GM19452 (cell line): Measurements from ENCODE around the gene FREM2.

Source experiments
- ATAC-seq: cut with Tn5 transposase; IDR thresholded peaks from one replicate; pipeline ENCODE4 v1.9.1; 2021; ENCODE audit not compliant: unreplicated experiment

Gene FREM2

GRCh38 chr13:38758277-38758676 is 71.4 kb downstream of the FREM2 start:
- no peak for ATAC-seq

- no peak for ATAC-seq
Measured at GRCh38 chr13:38759390-38759789, 72.5 kb downstream of the FREM2 start.

GRCh38 chr13:38763446-38764381 is 76.8 kb downstream of the FREM2 start:
- no peak for ATAC-seq

- no peak for ATAC-seq
Measured at GRCh38 chr13:38766799-38767198, 79.9 kb downstream of the FREM2 start.

GRCh38 chr13:38767506-38768265 is 80.8 kb downstream of the FREM2 start:
- no peak for ATAC-seq

GRCh38 chr13:38769526-38769925 is 82.6 kb downstream of the FREM2 start:
- no peak for ATAC-seq

GRCh38 chr13:38775085-38775484 is 88.2 kb downstream of the FREM2 start:
- ATAC-seq: no peak

GRCh38 chr13:38777347-38778119 is 90.7 kb downstream of the FREM2 start:
- no peak for ATAC-seq

- no peak for ATAC-seq
Measured at GRCh38 chr13:38781539-38781938, 94.7 kb downstream of the FREM2 start.

GRCh38 chr13:38784036-38784880 is 97.4 kb downstream of the FREM2 start:
- ATAC-seq: no peak

GRCh38 chr13:38785042-38785441 is 98.2 kb downstream of the FREM2 start:
- no peak for ATAC-seq

- ATAC-seq: no peak
Measured at GRCh38 chr13:38785490-38785889, 98.6 kb downstream of the FREM2 start.

- ATAC-seq: no peak
Measured at GRCh38 chr13:38787550-38787949, 100.7 kb downstream of the FREM2 start.

GRCh38 chr13:38796890-38797289 is 110.0 kb downstream of the FREM2 start:
- no peak for ATAC-seq

GRCh38 chr13:38803531-38803930 is 116.7 kb downstream of the FREM2 start:
- ATAC-seq: no peak

GRCh38 chr13:38804061-38804460 is 117.2 kb downstream of the FREM2 start:
- ATAC-seq: no peak

GRCh38 chr13:38804536-38804935 is 117.7 kb downstream of the FREM2 start:
- ATAC-seq: no peak

GRCh38 chr13:38814331-38814730 is 127.5 kb downstream of the FREM2 start:
- ATAC-seq: no peak

- ATAC-seq: no peak
Measured at GRCh38 chr13:38819053-38819452, 132.2 kb downstream of the FREM2 start.

- no peak for ATAC-seq
Measured at GRCh38 chr13:38819596-38819995, 132.7 kb downstream of the FREM2 start.
